Endodermal cell (in vitro differentiated cells): ENCODE data around the gene ASCC3. TPM values are rescaled to one million over a fixed set of nuclear protein-coding genes. Genes with fewer than 3 reads are reported as not detected.

Experiments used
- DNase-seq: peaks from one replicate; pipeline ENCODE4 v3.0.0-alpha.2; 2017
- H3K27ac ChIP-seq: 2 replicates; pipeline ENCODE4 v1.5.1; 2013; ENCODE audit warnings: mild to moderate bottlenecking, low read depth, low read length, moderate library complexity
- H3K27me3 ChIP-seq: 2 replicates; pipeline ENCODE4 v1.6.1; 2013; ENCODE audit warnings: mild to moderate bottlenecking, low read length, moderate library complexity; ENCODE audit not compliant: insufficient read depth, control insufficient read depth, poor library complexity, severe bottlenecking
- H3K36me3 ChIP-seq: 2 replicates; pipeline ENCODE4 v1.7.0; 2013; ENCODE audit warnings: mild to moderate bottlenecking, low read length, moderate library complexity; ENCODE audit not compliant: control insufficient read depth, insufficient read depth
- H3K4me1 ChIP-seq: one replicate; pipeline ENCODE4 v1.7.0; 2013; ENCODE audit warnings: low read length; ENCODE audit not compliant: control insufficient read depth, insufficient read depth
- H3K4me3 ChIP-seq: 2 replicates; pipeline ENCODE4 v1.5.1; 2013; ENCODE audit warnings: mild to moderate bottlenecking, low read length, moderate library complexity
- H3K9ac ChIP-seq: 2 replicates; pipeline ENCODE4 v1.6.1; 2013; ENCODE audit warnings: mild to moderate bottlenecking, low read length, moderate library complexity; ENCODE audit not compliant: poor library complexity, severe bottlenecking; ENCODE audit errors: extremely low read depth
- H3K9me3 ChIP-seq: 2 replicates; pipeline ENCODE4 v1.6.1; 2013; ENCODE audit warnings: mild to moderate bottlenecking, low read length, moderate library complexity; ENCODE audit not compliant: control insufficient read depth
- H3K27ac Mint-ChIP-seq: 2 replicates; pipeline ENCODE4 v1.8.0; 2020; ENCODE audit warnings: mixed read lengths
- H3K27me3 Mint-ChIP-seq: 2 replicates; pipeline ENCODE4 v1.8.0; 2021; ENCODE audit warnings: mild to moderate bottlenecking, mixed read lengths; ENCODE audit not compliant: insufficient read depth
- H3K36me3 Mint-ChIP-seq: 2 replicates; pipeline ENCODE4 v1.8.0; 2020; ENCODE audit warnings: low read depth, mixed read lengths
- H3K4me1 Mint-ChIP-seq: 2 replicates; pipeline ENCODE4 v1.8.0; 2020; ENCODE audit warnings: mixed read lengths
- H3K4me3 Mint-ChIP-seq: 2 replicates; pipeline ENCODE4 v1.8.0; 2020; ENCODE audit warnings: mild to moderate bottlenecking, moderate library complexity, mixed read lengths
- H3K9me3 Mint-ChIP-seq: 2 replicates; pipeline ENCODE4 v1.8.0; 2020; ENCODE audit warnings: mild to moderate bottlenecking, mixed read lengths
- CTCF ChIP-seq: fragments of 200-600 bp; sonication (generic); conservative IDR thresholded peaks from 2 replicates; pipeline ENCODE4 v1.5.0; 2021; ENCODE audit warnings: antibody characterized with exemption, mild to moderate bottlenecking
- WGBS, 2 experiments: methylation state at CpG; one replicate each; pipeline versions ENCODE4 v1.1.5 to v1.1.7; 2013; ENCODE audit warnings: missing lambda C conversion rate in 2 of 2, mixed read lengths in 1 of 2; ENCODE audit not compliant: insufficient coverage in 1 of 2, insufficient read length in 1 of 2; 5-methylcytosine and 5-hydroxymethylcytosine counted together
- total RNA-seq, 2 donors: library from RNA; stranded (reverse); fragmentation: NEBNext Ultra II Directional in 1 of 2; extraction: Animal tissue kit (Norgen Biotek cat#: 25700) in 1 of 2; gene quantifications; 2 replicates in 1 of 2; 3 replicates in 1 of 2; pipeline ENCODE4 v1.2.1, GENCODE V29; 2021

Gene ASCC3
- total RNA-seq, 2 donors from 2014 or later = 40.0 to 41.1 TPM

GRCh38 chr6:100856146-100856545 is 25.0 kb downstream of the ASCC3 start:
- H3K36me3 ChIP-seq = peaks cover 32% of the 10 kb centered on the region
- H3K4me1 ChIP-seq = no peaks in the 10 kb centered on the region
- Mint-ChIP-seq H3K9me3 (no peaks in the 10 kb centered on the region), H3K36me3 (peaks cover 20% of the 10 kb centered on the region), H3K27me3 (no peaks in the 10 kb centered on the region), H3K4me1 (no peaks in the 10 kb centered on the region), H3K4me3 (no peak overlapping the region), H3K27ac (no peak overlapping the region)
- no peaks in the 10 kb centered on the region for H3K27me3 ChIP-seq
- H3K27ac ChIP-seq = no peak overlapping the region
- no peak for TF ChIP-seq CTCF
- DNase-seq = no peak
- no peak overlapping the region for H3K4me3 ChIP-seq
- no peaks in the 10 kb centered on the region for H3K9me3 ChIP-seq
- H3K9ac ChIP-seq = no peak overlapping the region

- Histone ChIP-seq H3K4me1 (no peaks in the 10 kb centered on the region), H3K27me3 (no peaks in the 10 kb centered on the region), H3K9me3 (no peaks in the 10 kb centered on the region), H3K27ac (no peak overlapping the region), H3K9ac (no peak overlapping the region), H3K4me3 (no peak overlapping the region), H3K36me3 (peaks cover 9% of the 10 kb centered on the region)
- H3K4me1 Mint-ChIP-seq = no peaks in the 10 kb centered on the region
- H3K27ac Mint-ChIP-seq = no peak overlapping the region
- H3K36me3 Mint-ChIP-seq = peaks cover 12% of the 10 kb centered on the region
- no peak overlapping the region for H3K4me3 Mint-ChIP-seq
- no peak for DNase-seq
- no peak for TF ChIP-seq CTCF
- no peaks in the 10 kb centered on the region for H3K9me3 Mint-ChIP-seq
- 94 to 96% methylated on average over 12 of the region's 12 CpGs for WGBS, 2 experiments
- no peaks in the 10 kb centered on the region for H3K27me3 Mint-ChIP-seq
Observed at GRCh38 chr6:100851819-100852218, 29.3 kb downstream of the ASCC3 start.

GRCh38 chr6:100850174-100850573 is 31.0 kb downstream of the ASCC3 start:
- H3K27ac ChIP-seq = no peak overlapping the region
- no peaks in the 10 kb centered on the region for H3K9me3 Mint-ChIP-seq

More at GRCh38 chr6:100850174-100850573, 31.0 kb downstream of the ASCC3 start:
- Histone ChIP-seq H3K4me3 (no peak overlapping the region), H3K36me3 (peaks cover 9% of the 10 kb centered on the region), H3K27me3 (no peaks in the 10 kb centered on the region), H3K4me1 (no peaks in the 10 kb centered on the region), H3K9me3 (no peaks in the 10 kb centered on the region), H3K9ac (no peak overlapping the region)
- Mint-ChIP-seq H3K27me3 (no peaks in the 10 kb centered on the region), H3K4me1 (no peaks in the 10 kb centered on the region), H3K36me3 (peaks cover 10% of the 10 kb centered on the region), H3K4me3 (no peak overlapping the region), H3K27ac (no peak overlapping the region)
- no peak for TF ChIP-seq CTCF
- 86 to 92% methylated on average over 1 to 2 of the region's 2 CpGs for WGBS, 2 experiments
- no peak for DNase-seq
